ENCODE data around the gene MBLAC1. TPM values are rescaled to one million over a fixed set of nuclear protein-coding genes. Genes with fewer than 3 reads are reported as not detected.

Gene MBLAC1
- total RNA-seq, 4 donors from 2014 or later: 4.4 to 5.6 TPM; not detected in 2

- in situ Hi-C loops (cut with MboI; ENCODE audit: low pct_ligation_motif_present in 1 of 4, low pct_unique_long_range_greater_than_20kb in 1 of 4, low sequenced_read_pairs in 3 of 4): no loop called here
- no peaks in the 10 kb centered on the region for H3K27me3 ChIP-seq
- peaks cover 13 to 21% (median 19%) of the 10 kb centered on the region in 4 donors for H3K4me1 ChIP-seq
- TF ChIP-seq POLR2A (IDR thresholded peaks at IDR 0.05) (no peak), EP300 (IDR thresholded peaks at IDR 0.05; ENCODE audit: low read depth) (no peak), POLR2AphosphoS5 (IDR thresholded peaks at IDR 0.05) (no peak), CTCF (IDR thresholded peaks at IDR 0.05) (no peak)
- H3K9me3 ChIP-seq: no peaks in the 10 kb centered on the region
- H3K4me3 ChIP-seq: peak overlapping the region; percentile 66 to 90 (median 78)
- peaks cover 0 to 16% (median 6%) of the 10 kb centered on the region in 4 donors for H3K36me3 ChIP-seq
- DNase-seq: no peak
- WGBS, 2 donors (ENCODE audit: low coverage in 1 of 2): 20 to 25% methylated on average over 3 to 7 of the region's 7 CpGs
- peak overlapping the region; percentile 89 to 93 (median 92) for H3K27ac ChIP-seq
- intact Hi-C loops (cut with DNase I; ENCODE audit: low total_unique reads): loop anchor here (5.0 kb wide), 1 partner anchor 38 kb away; the partner anchor contains the start of gene MBLAC1
Measured at GRCh38 chr7:100089458-100090196, 37.1 kb upstream of the MBLAC1 start.

GRCh38 chr7:100090527-100091410, 36.0 kb upstream of the MBLAC1 start:
- Histone ChIP-seq H3K27ac (no peak overlapping the region), H3K36me3 (peaks cover 0 to 26% (median 11%) of the 10 kb centered on the region in 4 donors), H3K4me3 (no peak overlapping the region), H3K27me3 (no peaks in the 10 kb centered on the region), H3K9me3 (no peaks in the 10 kb centered on the region), H3K4me1 (peaks cover 13 to 21% (median 19%) of the 10 kb centered on the region in 4 donors)
- DNase-seq: no peak
- in situ Hi-C loops (cut with MboI; ENCODE audit: low pct_ligation_motif_present in 1 of 4, low pct_unique_long_range_greater_than_20kb in 1 of 4, low sequenced_read_pairs in 3 of 4) (no loop called here), intact Hi-C loops (cut with DNase I; ENCODE audit: low total_unique reads) (no loop called here)
- 86 to 89% methylated on average over 4 to 14 of the region's 14 CpGs for WGBS, 2 donors (ENCODE audit: low coverage in 1 of 2)
- TF ChIP-seq POLR2AphosphoS5 (IDR thresholded peaks at IDR 0.05): no peak
- TF ChIP-seq CTCF (IDR thresholded peaks at IDR 0.05): no peak
- TF ChIP-seq POLR2A (IDR thresholded peaks at IDR 0.05): no peak
- no peak for TF ChIP-seq EP300 (IDR thresholded peaks at IDR 0.05; ENCODE audit: low read depth)

GRCh38 chr7:100091411-100092181, 35.2 kb upstream of the MBLAC1 start:
- Histone ChIP-seq H3K4me3 (no peak overlapping the region), H3K27ac (no peak overlapping the region), H3K9me3 (no peaks in the 10 kb centered on the region), H3K36me3 (peaks cover 0 to 34% (median 15%) of the 10 kb centered on the region in 4 donors), H3K4me1 (peaks cover 13 to 21% (median 19%) of the 10 kb centered on the region in 4 donors), H3K27me3 (no peaks in the 10 kb centered on the region)
- in situ Hi-C loops (cut with MboI; ENCODE audit: low pct_ligation_motif_present in 1 of 4, low pct_unique_long_range_greater_than_20kb in 1 of 4, low sequenced_read_pairs in 3 of 4) (no loop called here), intact Hi-C loops (cut with DNase I; ENCODE audit: low total_unique reads) (no loop called here)
- TF ChIP-seq POLR2AphosphoS5 (IDR thresholded peaks at IDR 0.05) (no peak), CTCF (IDR thresholded peaks at IDR 0.05) (no peak), EP300 (IDR thresholded peaks at IDR 0.05; ENCODE audit: low read depth) (no peak), POLR2A (IDR thresholded peaks at IDR 0.05) (no peak)
- no peak for DNase-seq
- WGBS, 2 donors (ENCODE audit: low coverage in 1 of 2): 59 to 80% methylated on average over 2 to 19 of the region's 19 CpGs
